Islet precursor cell (in vitro differentiated cells): ENCODE data around the gene KLF4.

Source experiments
- DNase-seq: peaks from one replicate; pipeline ENCODE4 v3.0.0-alpha.2; 2018

Gene KLF4

DNA sequence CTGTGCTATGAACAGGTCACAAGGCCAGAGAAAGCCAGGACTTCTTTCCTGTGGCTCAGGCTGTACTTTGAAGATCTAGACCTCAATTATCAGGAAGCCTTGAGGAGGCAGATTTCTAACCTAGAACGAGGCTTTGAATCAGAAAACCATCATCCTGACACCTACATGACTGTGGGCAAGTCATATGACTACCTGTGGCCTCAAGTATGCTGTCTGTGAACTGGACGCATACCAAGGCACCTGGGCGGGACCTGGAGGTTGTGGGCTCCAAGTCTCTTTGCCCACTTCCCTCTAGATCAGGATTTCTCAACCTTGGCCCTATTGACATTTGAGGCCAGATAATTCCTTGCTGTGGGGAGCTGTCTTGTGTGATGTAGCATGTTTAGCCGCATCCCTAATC, 42.5 kb downstream of the KLF4 start:
- no peak for DNase-seq

DNA sequence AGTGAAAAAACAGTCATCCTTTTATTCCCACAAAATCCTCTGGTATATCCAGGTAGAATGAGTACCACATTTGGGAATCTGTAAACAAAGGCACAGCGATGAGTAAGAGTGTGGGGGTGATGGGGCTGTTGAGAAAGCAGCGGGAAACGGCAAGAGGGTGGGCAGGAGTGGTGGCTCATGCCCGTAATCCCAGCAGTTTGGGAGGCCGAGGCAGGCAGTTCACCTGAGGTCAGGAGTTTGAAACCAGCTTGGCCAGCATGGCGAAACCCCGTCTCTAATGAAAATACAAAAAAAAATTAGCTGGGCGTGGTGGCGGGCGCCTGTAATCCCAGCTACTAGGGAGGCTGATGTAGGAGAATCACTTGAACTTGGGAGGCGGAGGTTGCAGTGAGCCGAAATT, 43.1 kb downstream of the KLF4 start:
- DNase-seq, result no peak

DNA sequence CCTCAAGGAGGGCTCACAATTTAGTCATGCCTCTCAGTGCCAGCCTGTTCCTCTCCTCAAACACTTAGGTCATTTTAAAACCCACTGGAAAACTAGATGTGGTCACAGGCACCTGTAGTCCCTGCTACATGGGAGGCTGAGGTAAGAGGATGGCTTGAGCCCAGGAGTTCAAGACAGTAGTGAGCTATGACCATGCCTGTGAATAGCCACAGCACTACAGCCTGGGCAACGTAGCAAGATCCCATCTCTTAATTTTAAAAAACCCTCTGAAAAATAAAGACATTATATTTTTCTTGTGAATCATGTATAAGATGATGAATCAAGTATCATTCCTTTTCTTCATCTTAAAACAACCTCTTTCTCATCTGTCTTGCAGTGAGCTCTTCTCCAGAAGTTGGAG, 45.8 kb downstream of the KLF4 start:
- DNase-seq, result no peak

DNA sequence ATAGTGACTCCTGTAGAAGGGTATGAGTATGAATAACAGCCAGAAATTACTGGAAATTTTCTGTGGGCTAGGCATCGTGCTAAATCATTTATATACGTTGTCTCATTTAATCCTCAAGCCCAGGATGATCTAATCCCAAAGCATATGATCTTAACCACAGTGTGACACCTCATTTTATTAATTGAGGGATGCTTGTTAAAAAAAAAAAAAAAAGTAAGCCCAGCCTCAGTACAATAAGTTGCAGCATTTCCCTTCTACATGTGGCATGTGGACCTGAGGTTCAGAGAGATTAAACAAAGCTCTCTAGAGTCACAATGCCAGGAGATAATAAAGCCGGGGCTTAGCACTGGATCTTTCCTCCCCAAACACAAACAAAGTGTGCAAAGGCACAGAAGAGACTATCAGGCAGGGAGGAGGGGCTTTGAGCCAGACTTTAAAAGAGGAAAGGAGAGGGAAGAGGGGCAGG, 49.5 kb downstream of the KLF4 start:
- DNase-seq, result no peak

DNA sequence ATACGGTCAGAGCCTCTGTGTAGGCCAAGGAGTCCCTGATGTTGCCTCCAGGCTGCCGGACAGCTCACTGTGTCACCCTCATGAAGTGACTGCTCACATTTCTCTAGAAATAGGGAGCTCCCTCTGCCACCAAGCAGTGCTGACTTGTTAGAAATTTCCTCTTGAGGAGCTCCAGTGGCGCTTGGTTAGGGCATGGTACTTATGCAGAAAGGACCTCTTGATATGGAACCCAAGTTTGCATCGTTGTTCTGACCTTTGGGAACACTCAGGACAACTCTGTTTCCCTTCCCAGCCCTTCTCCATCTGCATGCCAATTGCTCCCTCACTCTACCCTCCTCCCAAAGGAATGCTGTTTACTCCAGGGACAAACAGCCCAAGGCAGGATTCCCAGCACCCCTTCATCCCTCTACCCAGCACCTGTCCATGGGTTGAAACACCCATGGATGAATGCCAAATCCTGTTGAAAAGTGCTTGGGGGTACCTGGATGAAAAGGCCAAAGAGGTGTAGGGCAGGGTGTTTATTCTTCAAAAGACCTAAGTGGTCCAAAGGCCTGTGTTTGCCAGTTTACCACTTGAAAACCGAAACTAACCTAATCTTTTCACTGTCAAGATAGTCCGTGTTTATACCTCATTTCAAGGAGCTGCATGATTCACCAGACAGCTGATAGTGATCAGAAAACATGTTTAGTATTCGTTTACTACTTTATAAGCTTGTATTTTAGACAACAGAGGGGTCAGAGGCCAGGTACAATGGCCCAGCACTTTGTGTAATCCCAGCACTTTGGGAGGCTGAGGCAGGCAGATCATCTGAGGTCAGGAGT, 51.1 kb downstream of the KLF4 start:
- DNase-seq, result peak; percentile 88

DNA sequence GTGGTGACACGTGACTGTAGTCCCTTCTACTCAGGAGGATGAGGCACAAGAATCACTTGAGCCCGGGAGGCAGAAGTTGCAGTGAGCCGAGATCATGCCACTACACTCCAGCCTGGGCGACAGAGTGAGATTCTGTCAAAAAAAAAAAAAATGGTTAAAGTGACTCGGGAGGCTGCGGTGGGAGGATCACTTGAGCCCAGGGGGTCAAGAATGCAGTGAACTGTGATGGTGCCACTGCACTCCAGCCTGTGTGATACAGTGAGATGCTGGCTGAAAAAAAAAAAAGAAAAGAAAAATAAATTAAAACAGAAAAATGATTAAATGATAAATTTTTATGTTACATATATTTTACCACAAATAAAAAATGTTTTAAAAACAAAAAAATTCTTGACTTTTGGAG, 51.9 kb downstream of the KLF4 start:
- DNase-seq, result no peak

DNA sequence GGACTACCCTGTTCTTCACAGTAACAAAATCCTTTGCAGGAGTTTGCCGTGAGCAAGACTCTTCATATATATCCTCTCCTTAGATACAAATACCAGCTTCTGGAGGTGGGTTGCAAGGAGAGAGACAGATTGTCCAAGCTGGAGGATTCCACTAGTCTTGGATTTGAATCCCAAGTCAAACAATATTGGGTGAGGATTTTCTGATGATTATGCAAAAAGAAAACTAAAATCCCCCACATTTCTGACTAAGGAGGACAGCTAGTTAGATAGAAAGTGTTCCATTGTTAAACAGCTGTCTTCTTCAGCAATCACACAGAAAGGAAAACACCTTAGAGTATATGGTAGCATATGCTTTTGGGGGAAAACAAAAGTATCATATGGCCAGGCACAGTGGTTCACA, 54.2 kb downstream of the KLF4 start:
- DNase-seq, result no peak
